GM18508 (cell line): ENCODE data around the gene PUS7L.

ENCODE experiments used
- ATAC-seq: cut with Tn5 transposase; IDR thresholded peaks from one replicate; pipeline ENCODE4 v1.9.1; 2021; ENCODE audit warnings: moderate number of reproducible peaks; ENCODE audit not compliant: insufficient read depth, unreplicated experiment

Gene PUS7L

GRCh38 chr12:43676183-43676813 lies 82.3 kb downstream of the PUS7L start:
- ATAC-seq = peak; percentile 93

- ATAC-seq = no peak
Observed at GRCh38 chr12:43675048-43675904, 83.3 kb downstream of the PUS7L start.

DNA sequence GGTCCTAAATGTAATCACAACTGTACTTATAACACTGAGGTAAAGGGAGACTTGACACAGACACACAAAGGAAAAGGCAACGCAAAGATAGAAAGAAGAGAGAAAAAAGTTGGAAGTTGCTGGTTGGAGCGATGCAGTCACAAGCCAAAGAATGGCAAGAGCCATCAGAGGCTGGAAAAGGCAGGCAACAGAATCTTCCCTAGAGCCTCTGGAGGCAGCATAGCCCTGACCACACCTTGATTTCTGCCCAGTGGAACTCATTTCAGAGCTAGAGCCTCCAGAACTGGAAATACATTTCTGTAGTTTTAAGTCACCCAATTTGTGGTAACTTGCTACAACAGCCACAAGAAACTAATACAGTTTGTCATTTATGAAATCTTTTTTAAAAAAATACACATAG lies 89.2 kb downstream of the PUS7L start:
- ATAC-seq = no peak
